Measurements from ENCODE around the gene REPS2.

REPS2 gene

DNA sequence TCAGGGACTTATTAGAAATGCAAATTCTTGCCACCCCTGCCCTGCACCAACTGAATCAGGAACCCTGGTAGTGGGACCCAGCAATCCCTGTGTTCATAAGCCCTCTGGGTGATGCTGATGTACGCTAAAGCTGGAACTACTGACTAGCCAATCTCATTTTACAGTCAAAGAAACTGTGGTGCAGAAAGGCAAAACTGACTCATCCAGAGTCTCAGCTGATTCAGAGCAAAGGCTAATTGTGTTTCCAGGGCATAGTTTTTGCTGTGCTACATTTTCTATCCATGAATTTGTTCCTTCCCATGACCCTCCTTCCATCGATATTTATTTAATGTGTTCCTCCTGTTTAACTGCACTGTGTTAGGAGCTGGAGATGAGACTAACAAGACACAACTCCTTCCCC lies 207.5 kb downstream of the REPS2 start:
- Histone ChIP-seq H3K4me3 (ENCODE audit: low read length) (no peak overlapping the region), H3K27ac (ENCODE audit: low read depth, low read length) (no peak overlapping the region), H3K4me1 (ENCODE audit: control insufficient read depth, low read length) (no peaks in the 10 kb centered on the region), H3K27me3 (ENCODE audit: control insufficient read depth, low read length) (no peaks in the 10 kb centered on the region), H3F3A (ENCODE audit: control insufficient read depth, insufficient read depth) (no peaks in the 10 kb centered on the region), H3K9me2 (replicated peaks; ENCODE audit: control insufficient read depth, low read length) (no peaks in the 10 kb centered on the region), H3K79me2 (ENCODE audit: control insufficient read depth, low read length) (no peaks in the 10 kb centered on the region), H3K9me3 (ENCODE audit: control insufficient read depth, insufficient read depth, low read length) (no peaks in the 10 kb centered on the region), H4K20me1 (ENCODE audit: control insufficient read depth, insufficient read depth, low read depth, low read length) (no peaks in the 10 kb centered on the region), H3K36me3 (ENCODE audit: control insufficient read depth, low read length) (no peaks in the 10 kb centered on the region), H3K4me2 (ENCODE audit: low read length) (no peak overlapping the region)
- TF ChIP-seq EZH2phosphoT487 (IDR thresholded peaks at IDR 0.05; ENCODE audit: borderline replicate concordance, low read length) = no peak
- TF ChIP-seq, protein P1, sequence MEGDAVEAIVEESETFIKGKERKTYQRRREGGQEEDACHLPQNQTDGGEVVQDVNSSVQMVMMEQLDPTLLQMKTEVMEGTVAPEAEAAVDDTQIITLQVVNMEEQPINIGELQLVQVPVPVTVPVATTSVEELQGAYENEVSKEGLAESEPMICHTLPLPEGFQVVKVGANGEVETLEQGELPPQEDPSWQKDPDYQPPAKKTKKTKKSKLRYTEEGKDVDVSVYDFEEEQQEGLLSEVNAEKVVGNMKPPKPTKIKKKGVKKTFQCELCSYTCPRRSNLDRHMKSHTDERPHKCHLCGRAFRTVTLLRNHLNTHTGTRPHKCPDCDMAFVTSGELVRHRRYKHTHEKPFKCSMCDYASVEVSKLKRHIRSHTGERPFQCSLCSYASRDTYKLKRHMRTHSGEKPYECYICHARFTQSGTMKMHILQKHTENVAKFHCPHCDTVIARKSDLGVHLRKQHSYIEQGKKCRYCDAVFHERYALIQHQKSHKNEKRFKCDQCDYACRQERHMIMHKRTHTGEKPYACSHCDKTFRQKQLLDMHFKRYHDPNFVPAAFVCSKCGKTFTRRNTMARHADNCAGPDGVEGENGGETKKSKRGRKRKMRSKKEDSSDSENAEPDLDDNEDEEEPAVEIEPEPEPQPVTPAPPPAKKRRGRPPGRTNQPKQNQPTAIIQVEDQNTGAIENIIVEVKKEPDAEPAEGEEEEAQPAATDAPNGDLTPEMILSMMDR (IDR thresholded peaks at IDR 0.05; ENCODE audit: low read depth, low read length, poor library complexity, severe bottlenecking) = no peak

DNA sequence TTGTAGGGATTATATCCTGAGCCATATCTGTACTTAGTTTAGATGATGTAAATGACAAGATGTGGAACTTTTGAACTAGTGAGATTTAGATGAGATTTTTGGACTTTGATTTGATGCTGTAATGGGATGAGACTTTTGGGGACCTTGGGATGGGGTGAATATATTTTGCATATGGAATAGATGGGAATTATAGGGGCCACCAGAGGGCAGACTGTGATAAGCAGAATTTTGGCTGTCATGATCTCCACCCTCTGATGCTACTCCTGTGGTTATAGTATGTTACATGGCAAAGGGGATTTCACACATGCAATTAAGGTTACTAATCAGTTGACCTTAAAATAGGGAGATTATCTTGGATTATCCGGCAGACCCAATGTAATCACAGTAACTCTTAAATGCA lies 214.5 kb downstream of the REPS2 start:
- Histone ChIP-seq H3K4me3 (ENCODE audit: low read length) (no peak overlapping the region), H3K9me3 (ENCODE audit: control insufficient read depth, insufficient read depth, low read length) (no peaks in the 10 kb centered on the region), H3F3A (ENCODE audit: control insufficient read depth, insufficient read depth) (no peaks in the 10 kb centered on the region), H3K36me3 (ENCODE audit: control insufficient read depth, low read length) (no peaks in the 10 kb centered on the region), H3K79me2 (ENCODE audit: control insufficient read depth, low read length) (no peaks in the 10 kb centered on the region), H4K20me1 (ENCODE audit: control insufficient read depth, insufficient read depth, low read depth, low read length) (no peaks in the 10 kb centered on the region), H3K4me2 (ENCODE audit: low read length) (no peak overlapping the region), H3K9me2 (replicated peaks; ENCODE audit: control insufficient read depth, low read length) (no peaks in the 10 kb centered on the region), H3K4me1 (ENCODE audit: control insufficient read depth, low read length) (no peaks in the 10 kb centered on the region), H3K27ac (ENCODE audit: low read depth, low read length) (no peak overlapping the region), H3K27me3 (ENCODE audit: control insufficient read depth, low read length) (no peaks in the 10 kb centered on the region)
- TF ChIP-seq EZH2phosphoT487 (IDR thresholded peaks at IDR 0.05; ENCODE audit: borderline replicate concordance, low read length) = no peak
- TF ChIP-seq, protein P1 (IDR thresholded peaks at IDR 0.05; ENCODE audit: low read depth, low read length, poor library complexity, severe bottlenecking) = no peak

- no peaks in the 10 kb centered on the region for H3K9me3 ChIP-seq (ENCODE audit: control insufficient read depth, insufficient read depth, low read length)
- no peak overlapping the region for H3K4me2 ChIP-seq (ENCODE audit: low read length)
- H3K4me1 ChIP-seq (ENCODE audit: control insufficient read depth, low read length) = no peaks in the 10 kb centered on the region
- H3K27me3 ChIP-seq (ENCODE audit: control insufficient read depth, low read length) = no peaks in the 10 kb centered on the region
- H3K9me2 ChIP-seq (replicated peaks; ENCODE audit: control insufficient read depth, low read length) = no peaks in the 10 kb centered on the region
- H3F3A ChIP-seq (ENCODE audit: control insufficient read depth, insufficient read depth) = no peaks in the 10 kb centered on the region
- no peak overlapping the region for H3K27ac ChIP-seq (ENCODE audit: low read depth, low read length)
- H3K36me3 ChIP-seq (ENCODE audit: control insufficient read depth, low read length) = no peaks in the 10 kb centered on the region
- H4K20me1 ChIP-seq (ENCODE audit: control insufficient read depth, insufficient read depth, low read depth, low read length) = no peaks in the 10 kb centered on the region
- TF ChIP-seq, protein P1 (IDR thresholded peaks at IDR 0.05; ENCODE audit: low read depth, low read length, poor library complexity, severe bottlenecking) = no peak
- TF ChIP-seq EZH2phosphoT487 (IDR thresholded peaks at IDR 0.05; ENCODE audit: borderline replicate concordance, low read length) = no peak
- H3K4me3 ChIP-seq (ENCODE audit: low read length) = no peak overlapping the region
- H3K79me2 ChIP-seq (ENCODE audit: control insufficient read depth, low read length) = no peaks in the 10 kb centered on the region
Observed at GRCh38 chrX:17161991-17162390, 215.5 kb downstream of the REPS2 start.

GRCh38 chrX:17164079-17164478 lies 217.6 kb downstream of the REPS2 start:
- Histone ChIP-seq H3K27ac (ENCODE audit: low read depth, low read length) (no peak overlapping the region), H3K4me3 (ENCODE audit: low read length) (no peak overlapping the region), H3K4me1 (ENCODE audit: control insufficient read depth, low read length) (no peaks in the 10 kb centered on the region), H3K9me2 (replicated peaks; ENCODE audit: control insufficient read depth, low read length) (no peaks in the 10 kb centered on the region), H3K4me2 (ENCODE audit: low read length) (no peak overlapping the region), H3K36me3 (ENCODE audit: control insufficient read depth, low read length) (no peaks in the 10 kb centered on the region), H3K9me3 (ENCODE audit: control insufficient read depth, insufficient read depth, low read length) (no peaks in the 10 kb centered on the region), H3K79me2 (ENCODE audit: control insufficient read depth, low read length) (no peaks in the 10 kb centered on the region), H3F3A (ENCODE audit: control insufficient read depth, insufficient read depth) (no peaks in the 10 kb centered on the region), H4K20me1 (ENCODE audit: control insufficient read depth, insufficient read depth, low read depth, low read length) (no peaks in the 10 kb centered on the region), H3K27me3 (ENCODE audit: control insufficient read depth, low read length) (no peaks in the 10 kb centered on the region)
- no peak for TF ChIP-seq EZH2phosphoT487 (IDR thresholded peaks at IDR 0.05; ENCODE audit: borderline replicate concordance, low read length)
- TF ChIP-seq, protein P1 (IDR thresholded peaks at IDR 0.05; ENCODE audit: low read depth, low read length, poor library complexity, severe bottlenecking) = no peak

All from DOHH2 (cell line).